NOMO-1 treated with DMSO at 0.1 percent for 48 hours (cell line): ENCODE results near the gene GRM3.

Experiments used
- DNase-seq: peaks from one replicate; lab custom pipeline; 2025; ENCODE audit not compliant: unreplicated experiment; lab: John Stamatoyannopoulos, UW

The GRM3 gene

DNA sequence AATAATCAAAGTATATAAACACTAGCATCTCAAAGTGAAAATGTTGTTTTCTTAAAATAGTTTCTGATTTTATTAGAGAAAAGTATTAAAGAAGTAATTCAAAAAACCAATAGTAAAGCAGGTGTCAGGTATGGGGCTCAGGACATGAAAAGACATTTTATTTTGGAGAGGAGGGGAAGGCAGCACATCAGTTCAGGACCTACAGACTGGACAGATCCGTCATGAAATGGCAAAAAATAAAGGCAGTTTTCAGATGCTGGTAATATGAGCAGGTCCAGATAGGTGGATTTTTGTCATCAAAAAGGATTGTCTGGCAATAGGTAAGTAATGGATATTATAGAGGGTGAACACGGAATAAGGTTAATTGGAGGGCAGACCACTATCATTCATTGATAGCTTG is 49.0 kb downstream of the GRM3 start:
- no peak for DNase-seq

DNA sequence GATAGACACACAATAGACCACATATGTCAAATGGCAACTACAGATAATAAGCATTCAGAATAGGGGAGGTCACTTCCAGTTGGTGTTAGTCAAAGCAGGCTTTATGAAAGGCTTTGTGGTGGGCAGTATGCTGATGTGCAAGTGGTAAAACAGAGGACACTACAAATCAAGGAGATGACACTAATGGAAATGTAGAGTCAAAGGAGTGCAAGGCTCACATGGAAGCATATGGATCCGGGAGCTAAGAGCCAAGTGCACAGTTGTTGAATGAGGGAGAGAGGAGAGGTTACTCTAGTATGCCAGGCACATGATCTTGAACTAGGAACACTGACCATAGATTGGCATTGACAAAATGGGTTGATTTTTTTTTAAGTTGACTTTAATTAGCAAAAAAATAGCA is 62.7 kb downstream of the GRM3 start:
- DNase-seq = no peak

DNA sequence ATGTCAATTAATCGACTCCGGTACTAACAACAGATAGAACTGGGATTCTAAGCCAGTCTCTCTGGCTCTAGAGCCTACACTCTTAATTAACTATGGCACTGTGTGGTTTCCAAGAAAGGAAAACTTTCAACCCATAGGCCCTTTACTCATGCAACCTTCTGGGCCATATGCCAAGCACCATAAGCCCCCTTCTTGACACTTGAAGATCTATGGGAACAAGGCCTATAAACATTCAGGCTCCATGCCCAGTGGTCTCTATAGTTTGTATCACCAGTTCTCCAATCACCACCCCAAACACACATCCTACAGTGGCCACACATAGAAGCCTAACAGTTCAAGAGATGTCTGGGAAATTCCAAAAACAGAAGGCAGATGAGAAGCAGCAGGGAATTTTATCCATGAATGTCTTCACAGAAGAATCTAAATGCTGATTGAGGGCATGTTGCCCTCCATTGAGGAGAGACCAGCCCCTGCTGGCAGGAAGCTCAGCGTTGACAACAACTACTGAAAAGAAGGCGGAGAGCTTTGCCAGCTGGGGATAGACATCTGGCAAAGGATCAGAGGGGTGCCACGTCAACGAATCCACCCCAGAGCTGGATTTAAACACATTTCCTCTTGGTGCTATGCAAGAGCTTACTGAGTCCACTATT is 64.4 kb downstream of the GRM3 start:
- no peak for DNase-seq

DNA sequence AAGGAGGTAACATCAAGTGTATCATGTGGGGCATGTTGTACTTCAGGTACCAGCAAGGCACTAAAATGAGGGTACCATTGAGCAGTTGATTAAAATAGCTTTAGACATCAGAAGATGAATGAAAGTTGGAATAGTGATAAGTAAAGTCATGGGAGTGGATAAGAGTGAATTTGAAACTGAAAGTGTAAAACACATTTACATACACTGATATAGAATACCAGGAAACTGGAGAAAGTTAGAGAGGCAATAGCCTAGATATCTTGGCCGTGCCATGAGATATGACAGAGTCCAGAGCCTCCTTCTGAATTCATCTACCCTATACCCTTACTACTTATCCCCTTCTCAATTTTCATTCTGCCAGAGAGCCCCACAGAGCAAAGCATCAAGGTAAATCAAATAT is 76.6 kb downstream of the GRM3 start:
- no peak for DNase-seq

DNA sequence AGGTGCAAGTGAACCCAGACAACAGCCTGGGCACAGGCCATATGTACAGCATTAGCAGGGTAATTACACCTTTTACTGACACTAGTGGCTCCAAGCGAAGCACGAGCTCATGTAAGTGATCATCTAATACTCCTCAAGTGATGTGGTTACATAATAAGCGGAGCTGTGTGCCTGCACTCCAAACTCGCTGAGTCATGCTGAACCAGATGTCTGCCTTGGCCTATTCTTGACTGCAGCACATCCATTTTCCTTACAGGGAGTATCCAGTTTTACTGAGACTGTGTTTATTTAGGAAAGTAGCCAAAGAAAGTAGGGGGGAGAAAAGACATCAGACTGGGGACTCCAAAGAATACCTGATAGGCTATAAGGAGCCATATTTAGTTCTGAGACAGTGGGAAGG is 90.1 kb downstream of the GRM3 start:
- DNase-seq = no peak

DNA sequence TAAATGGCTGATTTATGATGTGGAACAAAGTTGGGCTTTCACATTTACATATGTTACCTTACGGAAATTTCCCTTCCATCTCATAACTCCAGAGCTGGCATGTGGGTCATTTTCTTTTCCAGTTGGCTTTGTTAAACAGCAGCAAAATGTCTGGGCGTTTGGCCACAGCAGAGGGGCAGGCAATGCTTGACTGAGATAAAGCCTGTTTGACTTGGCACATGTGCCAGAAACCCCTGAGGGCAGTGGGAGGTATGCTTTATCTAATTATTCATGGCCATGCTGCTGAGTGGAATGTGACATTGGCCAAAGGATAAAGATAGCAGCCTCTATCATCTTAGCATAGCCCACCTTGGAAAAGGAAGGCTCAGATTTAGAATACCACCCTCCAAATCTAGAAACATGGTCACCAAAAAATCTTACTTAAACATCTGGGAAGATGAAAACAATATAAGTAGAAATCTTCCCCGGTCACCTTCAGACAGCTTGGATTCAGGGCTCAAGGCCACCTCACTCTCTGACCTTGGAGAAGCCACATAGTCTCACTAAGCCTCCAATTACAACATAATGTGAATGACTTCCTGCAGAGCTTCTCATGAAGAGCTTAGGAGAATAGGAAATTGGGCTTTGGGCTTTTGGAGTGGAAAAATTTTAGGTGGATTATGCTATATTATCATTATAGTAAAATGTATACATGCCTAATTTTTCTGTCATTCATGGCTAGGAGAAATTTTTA is 101.5 kb downstream of the GRM3 start:
- DNase-seq = no peak

DNA sequence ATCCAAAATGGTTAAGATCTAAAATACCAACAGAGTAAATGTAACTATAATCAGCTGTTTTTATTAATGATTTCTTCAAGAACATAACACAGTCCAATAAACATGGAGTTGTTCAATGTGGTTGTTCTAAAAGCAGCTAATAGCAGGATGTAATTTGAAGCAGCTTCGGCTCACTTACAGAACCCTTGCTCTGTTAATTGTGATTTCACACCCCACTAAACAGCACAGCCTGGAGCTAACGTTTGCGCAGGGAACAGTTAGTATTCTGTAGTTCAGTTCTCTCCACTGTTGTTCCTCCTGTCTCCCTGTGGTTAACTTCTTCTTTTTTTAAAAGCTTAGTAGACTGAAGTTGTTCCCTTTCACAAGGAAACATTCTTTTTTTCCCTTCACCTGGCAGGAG is 104.0 kb downstream of the GRM3 start:
- DNase-seq = peak; percentile 23

- DNase-seq = no peak
Measured at GRCh38 chr7:86748201-86748600, 104.5 kb downstream of the GRM3 start.

DNA sequence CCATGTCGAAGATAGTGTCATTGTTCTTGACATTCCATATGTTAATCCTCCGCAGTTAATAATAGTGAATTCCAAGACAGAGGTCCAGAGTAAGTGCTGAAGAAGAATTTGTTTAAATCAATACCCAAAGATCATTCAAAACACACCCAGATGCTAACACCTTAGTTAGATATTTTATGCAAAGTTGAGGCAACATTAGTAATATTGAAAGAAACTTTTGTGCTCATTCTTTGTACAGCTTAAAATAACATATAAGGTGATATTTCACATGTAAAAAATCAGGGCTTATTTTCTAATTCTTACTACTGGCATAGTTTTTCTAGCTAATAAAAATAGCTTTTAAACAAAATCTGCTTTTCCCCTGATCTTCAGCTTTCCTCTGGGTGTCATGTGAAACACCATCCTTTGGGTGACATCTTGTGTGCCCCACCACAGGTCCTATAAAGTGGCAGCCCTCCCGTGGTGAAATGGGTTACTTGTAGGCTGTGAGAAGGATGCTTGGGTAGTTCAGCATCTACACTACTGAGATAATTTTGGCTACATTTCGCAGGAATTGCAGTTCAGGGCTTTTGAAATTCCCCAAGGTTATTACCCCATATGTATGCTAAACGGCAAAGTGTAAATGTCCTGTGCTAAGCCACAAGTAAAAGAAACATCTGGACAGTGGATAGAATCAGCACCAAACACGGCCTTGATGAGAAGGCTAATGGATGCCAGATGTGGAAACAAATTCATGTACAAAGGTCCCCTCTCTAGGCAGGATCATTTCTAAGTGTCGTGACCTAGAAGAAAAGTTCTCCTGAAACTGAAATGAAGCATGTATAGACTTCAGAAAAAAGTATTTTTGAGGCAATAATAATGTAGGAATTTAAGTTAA is 105.4 kb downstream of the GRM3 start:
- no peak for DNase-seq

DNA sequence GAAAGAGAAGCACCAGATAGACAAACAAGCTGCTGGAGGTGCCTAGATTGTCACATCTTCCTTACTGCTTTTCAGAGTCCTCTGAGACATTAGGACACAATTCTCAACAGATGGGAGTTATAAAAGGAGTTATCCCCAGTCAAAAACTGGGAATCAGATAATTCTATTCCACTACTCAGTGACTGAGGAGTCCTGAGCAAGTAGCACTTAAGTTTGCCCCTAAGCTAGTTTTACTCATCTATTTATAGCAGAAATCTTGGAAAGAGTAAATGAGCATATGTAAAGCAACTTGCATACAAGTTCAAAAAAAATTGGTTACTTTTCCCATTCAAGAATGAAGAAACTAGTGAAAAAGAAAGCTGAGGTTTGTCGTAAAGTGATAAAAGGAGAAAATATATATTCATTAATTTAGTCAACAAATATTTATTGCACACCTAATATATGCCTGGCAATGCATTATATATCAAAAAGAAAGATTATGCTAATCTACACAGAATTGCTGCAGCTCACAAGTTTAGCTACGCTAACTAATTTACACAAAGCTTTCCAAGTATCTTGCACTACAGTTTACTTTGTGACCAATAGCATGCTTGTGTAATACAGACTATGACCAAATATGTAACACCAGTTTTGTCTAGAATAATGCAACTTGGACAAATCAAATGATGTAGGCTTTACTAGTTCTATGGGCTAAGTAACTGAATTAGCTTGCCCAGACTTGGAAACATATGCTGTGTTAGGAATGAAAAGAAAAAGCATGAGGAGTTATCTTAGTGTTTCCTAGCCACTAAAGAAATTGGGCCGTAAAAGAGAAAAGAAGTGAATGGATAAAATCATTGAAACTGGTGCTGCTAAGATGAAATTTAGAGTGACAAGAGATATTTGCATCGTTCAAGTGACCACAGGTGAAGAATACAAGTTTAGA is 106.3 kb downstream of the GRM3 start:
- DNase-seq = no peak

DNA sequence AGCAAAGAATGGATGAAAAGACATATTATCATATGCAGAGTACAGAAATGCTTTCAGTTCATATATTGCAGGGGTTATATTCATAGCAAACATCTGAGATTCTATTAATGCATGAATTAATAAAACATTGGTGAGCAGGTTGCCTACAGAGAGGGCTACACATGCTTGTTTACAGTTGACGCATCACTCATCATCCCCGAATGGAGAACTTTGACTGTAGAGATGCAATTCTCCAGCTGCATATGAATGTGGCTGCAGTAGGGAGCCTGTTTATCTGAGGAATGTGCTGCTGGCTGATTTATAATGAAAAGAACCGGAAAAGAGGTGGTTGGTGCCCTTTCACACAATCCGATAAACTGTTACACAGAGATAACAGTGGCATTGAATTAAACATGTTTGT is 116.5 kb downstream of the GRM3 start:
- no peak for DNase-seq

- no peak for DNase-seq
Measured at GRCh38 chr7:86762129-86762528, 118.4 kb downstream of the GRM3 start.

GRCh38 chr7:86765931-86766330 is 122.2 kb downstream of the GRM3 start:
- DNase-seq = no peak

DNA sequence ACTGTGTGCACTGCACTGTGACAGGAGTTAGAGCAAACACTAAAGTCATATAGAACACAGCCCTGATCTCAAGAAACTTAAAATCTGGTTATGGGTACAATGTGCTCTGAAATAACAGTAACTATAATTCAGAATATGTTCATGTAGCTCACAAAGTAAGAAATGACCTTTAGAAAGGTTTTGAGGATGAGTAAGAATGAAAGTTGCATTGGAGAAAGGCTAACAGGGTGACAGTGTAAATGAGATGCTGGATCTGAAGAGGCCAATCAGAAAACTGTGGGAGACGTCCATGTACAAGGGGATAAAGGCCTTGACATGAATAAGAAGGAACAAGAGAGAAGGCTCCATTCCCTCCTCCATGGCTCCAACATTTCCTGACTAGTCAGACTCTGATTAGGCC is 124.7 kb downstream of the GRM3 start:
- DNase-seq = no peak

GRCh38 chr7:86768967-86769760 is 125.5 kb downstream of the GRM3 start:
- DNase-seq = no peak

GRCh38 chr7:86773309-86773708 is 129.6 kb downstream of the GRM3 start:
- DNase-seq = no peak

DNA sequence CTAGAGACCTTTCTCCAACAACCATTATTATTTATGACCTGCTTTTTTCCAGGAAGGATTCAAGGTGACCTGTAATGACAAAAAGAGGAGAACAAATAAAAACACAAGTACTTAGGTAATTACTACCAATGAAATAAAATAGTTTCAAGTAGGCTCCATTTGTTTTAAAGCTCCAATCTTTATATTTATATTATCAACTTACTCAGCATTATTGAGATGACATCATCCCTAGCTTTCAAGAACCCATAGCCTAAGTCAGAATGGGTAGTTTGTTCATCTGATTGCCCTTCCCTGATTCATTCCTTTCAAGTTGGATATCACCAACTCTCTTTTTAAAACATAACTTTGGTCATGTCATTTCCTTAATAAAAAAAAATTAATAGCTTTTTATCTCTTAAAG is 131.5 kb downstream of the GRM3 start:
- DNase-seq = no peak

- no peak for DNase-seq
Measured at GRCh38 chr7:86776136-86776535, 132.4 kb downstream of the GRM3 start.

GRCh38 chr7:86778271-86778670 is 134.6 kb downstream of the GRM3 start:
- no peak for DNase-seq

DNA sequence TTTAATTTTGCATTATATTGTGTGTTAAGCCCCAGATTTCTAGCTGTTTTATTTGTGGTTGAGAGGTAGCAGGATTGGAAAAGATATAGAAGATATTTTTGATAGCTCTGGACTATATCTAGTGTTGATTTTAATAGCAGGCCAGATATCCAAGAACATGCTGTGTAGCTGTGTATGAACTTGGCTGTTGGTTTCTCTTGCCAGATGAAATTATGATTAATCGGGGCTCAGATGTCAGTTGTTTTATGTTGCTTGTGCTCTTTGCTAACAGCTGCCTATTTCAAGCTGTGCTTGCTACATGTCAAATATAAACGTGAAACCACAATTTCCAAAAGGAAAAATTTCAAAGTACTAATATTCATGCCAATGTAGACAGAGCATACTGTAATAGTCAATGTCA is 141.1 kb downstream of the GRM3 start:
- no peak for DNase-seq
